Measurements from ENCODE around the gene RFX4. TPM values are rescaled to one million over a fixed set of nuclear protein-coding genes. Genes with fewer than 3 reads are reported as not detected.

Gene RFX4
- total RNA-seq (2021) (not detected in 2 replicates), Bru-seq, nascent RNA (percentile 1 among the genes with signal in this experiment), BruChase-seq, experiment 1, labeled RNA remaining after a 2-hour chase (percentile 0 among the genes with signal in this experiment), BruChase-seq, experiment 2, labeled RNA remaining after a 6-hour chase (percentile 1 among the genes with signal in this experiment)
- long read RNA-seq, partial matches to known transcripts = 0 of 1 reads
- long read RNA-seq, other reads (novel, unspliced or antisense) = 1 of 1 reads

DNA sequence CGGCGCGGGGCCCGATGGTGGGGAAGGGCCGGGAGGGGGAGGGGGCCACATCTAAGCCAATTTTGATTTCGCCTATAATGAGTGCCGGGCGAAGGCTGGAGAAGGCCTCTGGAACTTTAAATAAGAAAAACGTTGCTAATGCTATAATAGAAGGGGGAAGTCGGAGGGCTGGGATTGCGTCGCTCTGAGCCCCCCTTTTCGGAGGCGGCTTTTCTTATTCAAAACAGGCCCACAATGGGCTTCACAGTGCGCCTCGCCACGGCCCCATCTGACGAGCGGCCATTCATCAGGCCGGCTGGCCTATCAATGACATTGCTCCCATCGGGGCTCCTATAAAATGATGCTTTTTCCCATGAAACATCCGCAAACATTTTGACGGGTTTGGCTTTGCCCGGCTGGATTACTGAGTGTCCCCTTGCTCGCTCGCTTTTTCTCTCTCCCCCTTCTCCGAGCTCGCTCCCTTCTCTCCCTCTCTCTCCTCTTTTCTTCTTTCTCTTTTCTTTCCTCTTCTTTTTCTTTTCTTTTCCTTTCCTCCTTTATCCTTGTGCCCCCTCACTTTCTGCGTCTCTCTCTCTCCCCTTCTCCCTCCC is at the start of gene RFX4:
Gene RFX4 (plus strand): TSS at position 364 of the 590 bp plus-strand sequence. CDS start 317 bp downstream, outside the sequence.
- no TSS peak for BruUV-seq (replicated peaks)
- TF ChIP-seq EZH2 (IDR thresholded peaks at IDR 0.05; ENCODE audit: borderline replicate concordance, low read depth, low read length, poor library complexity, severe bottlenecking) = peak; percentile 49
- TF ChIP-seq, protein P1, sequence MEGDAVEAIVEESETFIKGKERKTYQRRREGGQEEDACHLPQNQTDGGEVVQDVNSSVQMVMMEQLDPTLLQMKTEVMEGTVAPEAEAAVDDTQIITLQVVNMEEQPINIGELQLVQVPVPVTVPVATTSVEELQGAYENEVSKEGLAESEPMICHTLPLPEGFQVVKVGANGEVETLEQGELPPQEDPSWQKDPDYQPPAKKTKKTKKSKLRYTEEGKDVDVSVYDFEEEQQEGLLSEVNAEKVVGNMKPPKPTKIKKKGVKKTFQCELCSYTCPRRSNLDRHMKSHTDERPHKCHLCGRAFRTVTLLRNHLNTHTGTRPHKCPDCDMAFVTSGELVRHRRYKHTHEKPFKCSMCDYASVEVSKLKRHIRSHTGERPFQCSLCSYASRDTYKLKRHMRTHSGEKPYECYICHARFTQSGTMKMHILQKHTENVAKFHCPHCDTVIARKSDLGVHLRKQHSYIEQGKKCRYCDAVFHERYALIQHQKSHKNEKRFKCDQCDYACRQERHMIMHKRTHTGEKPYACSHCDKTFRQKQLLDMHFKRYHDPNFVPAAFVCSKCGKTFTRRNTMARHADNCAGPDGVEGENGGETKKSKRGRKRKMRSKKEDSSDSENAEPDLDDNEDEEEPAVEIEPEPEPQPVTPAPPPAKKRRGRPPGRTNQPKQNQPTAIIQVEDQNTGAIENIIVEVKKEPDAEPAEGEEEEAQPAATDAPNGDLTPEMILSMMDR (conservative IDR thresholded peaks at IDR 0.05; ENCODE audit: low read depth, low read length) = no peak
- peak within 1 kb of the TSS; percentile 40 for H3K4me3 ChIP-seq (ENCODE audit: low read depth, low read length, poor library complexity, severe bottlenecking)
- intact Hi-C loops (cut with micrococcal nuclease; ENCODE audit: unreplicated experiment) = loop anchor here (5.0 kb wide), 1 partner anchor 260 kb away; no protein-coding TSS in a partner anchor
- peaks cover 5% of the 10 kb centered on the region for H3K4me1 ChIP-seq (ENCODE audit: insufficient read depth, low read length, poor library complexity, severe bottlenecking)
- DNase-seq (ENCODE audit: low spot score) = peak; percentile 25
- peaks cover 92% of the 10 kb centered on the region for H3K27me3 ChIP-seq (replicated peaks; ENCODE audit: insufficient read depth, low read depth, low read length, poor library complexity)
- ChIA-PET POLR2A (ENCODE audit: low non-redundant PET) (no interaction called here), CTCF (no interaction called here)
- no peaks in the 10 kb centered on the region for H3K36me3 ChIP-seq (ENCODE audit: insufficient read depth, low read length, poor library complexity, severe bottlenecking)
- H3K9me3 ChIP-seq (ENCODE audit: low read depth, low read length, poor library complexity, severe bottlenecking) = no peaks in the 10 kb centered on the region
- H3K27ac ChIP-seq (ENCODE audit: low read depth, low read length, poor library complexity, severe bottlenecking) = no peak within 1 kb of the TSS

GRCh38 chr12:106541201-106541600 is 41.6 kb upstream of the RFX4 start:
- intact Hi-C loops (cut with micrococcal nuclease; ENCODE audit: unreplicated experiment) = no loop called here

GRCh38 chr12:106551410-106551809 is 31.4 kb upstream of the RFX4 start:
- H3K4me1 ChIP-seq (ENCODE audit: insufficient read depth, low read length, poor library complexity, severe bottlenecking) = no peaks in the 10 kb centered on the region
- ChIA-PET POLR2A (ENCODE audit: low non-redundant PET) (no interaction called here), CTCF (no interaction called here)
- H3K4me3 ChIP-seq (ENCODE audit: low read depth, low read length, poor library complexity, severe bottlenecking) = no peak overlapping the region
- peak; percentile 9 for DNase-seq (ENCODE audit: low spot score)
- no peak for TF ChIP-seq EZH2 (IDR thresholded peaks at IDR 0.05; ENCODE audit: borderline replicate concordance, low read depth, low read length, poor library complexity, severe bottlenecking)
- TF ChIP-seq, protein P1 (conservative IDR thresholded peaks at IDR 0.05; ENCODE audit: low read depth, low read length) = no peak
- H3K9me3 ChIP-seq (ENCODE audit: low read depth, low read length, poor library complexity, severe bottlenecking) = peaks cover 4% of the 10 kb centered on the region
- no peaks in the 10 kb centered on the region for H3K36me3 ChIP-seq (ENCODE audit: insufficient read depth, low read length, poor library complexity, severe bottlenecking)
- intact Hi-C loops (cut with micrococcal nuclease; ENCODE audit: unreplicated experiment) = no loop called here
- H3K27ac ChIP-seq (ENCODE audit: low read depth, low read length, poor library complexity, severe bottlenecking) = no peak overlapping the region
- BruUV-seq (replicated peaks) = no TSS peak
- no peaks in the 10 kb centered on the region for H3K27me3 ChIP-seq (replicated peaks; ENCODE audit: insufficient read depth, low read depth, low read length, poor library complexity)

More at GRCh38 chr12:106541201-106541600, 41.6 kb upstream of the RFX4 start:
- Histone ChIP-seq H3K27me3 (replicated peaks; ENCODE audit: insufficient read depth, low read depth, low read length, poor library complexity) (no peaks in the 10 kb centered on the region), H3K4me1 (ENCODE audit: insufficient read depth, low read length, poor library complexity, severe bottlenecking) (no peaks in the 10 kb centered on the region), H3K9me3 (ENCODE audit: low read depth, low read length, poor library complexity, severe bottlenecking) (no peaks in the 10 kb centered on the region), H3K27ac (ENCODE audit: low read depth, low read length, poor library complexity, severe bottlenecking) (no peak overlapping the region), H3K4me3 (ENCODE audit: low read depth, low read length, poor library complexity, severe bottlenecking) (no peak overlapping the region), H3K36me3 (ENCODE audit: insufficient read depth, low read length, poor library complexity, severe bottlenecking) (no peaks in the 10 kb centered on the region)
- no peak for DNase-seq (ENCODE audit: low spot score)
- BruUV-seq (replicated peaks) = no TSS peak
- ChIA-PET CTCF (no interaction called here), POLR2A (ENCODE audit: low non-redundant PET) (no interaction called here)
- TF ChIP-seq EZH2 (IDR thresholded peaks at IDR 0.05; ENCODE audit: borderline replicate concordance, low read depth, low read length, poor library complexity, severe bottlenecking) = no peak

Data from A673 (cell line).